C4-2B (cell line): Measurements from ENCODE around the gene ANKRD33B.

Experiments used
- CTCF ChIP-seq: fragments of 450-650 bp; conservative IDR thresholded peaks from 2 replicates; pipeline ENCODE4 v1.5.1; 2017; ENCODE audit warnings: mild to moderate bottlenecking
- ZFX ChIP-seq: fragments of 450-650 bp; IDR thresholded peaks from 2 replicates; pipeline ENCODE4 v1.6.1; 2017

DNA sequence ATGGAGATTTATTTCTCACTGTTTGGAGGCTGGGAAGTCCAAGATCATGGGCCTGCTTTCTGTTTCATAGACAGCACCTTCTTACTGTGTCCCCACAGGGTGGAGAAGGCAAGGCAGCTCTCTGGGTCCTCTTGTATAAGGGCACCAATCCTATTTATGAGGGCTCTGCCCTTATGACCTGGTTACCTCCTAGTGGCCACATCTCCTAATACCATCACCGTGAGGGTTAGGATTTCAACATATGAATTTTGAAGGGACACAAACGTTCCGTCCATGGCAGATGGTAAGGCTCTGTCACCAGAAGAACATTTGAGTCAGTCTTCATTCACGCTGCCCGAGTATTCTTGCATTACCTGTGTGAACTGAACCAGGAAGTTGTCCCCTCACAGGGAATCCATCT is 48.4 kb downstream of the ANKRD33B start:
- no peak for TF ChIP-seq CTCF
- no peak for TF ChIP-seq ZFX
